ENCODE results near the gene SDK1.

- TF ChIP-seq, protein P1, sequence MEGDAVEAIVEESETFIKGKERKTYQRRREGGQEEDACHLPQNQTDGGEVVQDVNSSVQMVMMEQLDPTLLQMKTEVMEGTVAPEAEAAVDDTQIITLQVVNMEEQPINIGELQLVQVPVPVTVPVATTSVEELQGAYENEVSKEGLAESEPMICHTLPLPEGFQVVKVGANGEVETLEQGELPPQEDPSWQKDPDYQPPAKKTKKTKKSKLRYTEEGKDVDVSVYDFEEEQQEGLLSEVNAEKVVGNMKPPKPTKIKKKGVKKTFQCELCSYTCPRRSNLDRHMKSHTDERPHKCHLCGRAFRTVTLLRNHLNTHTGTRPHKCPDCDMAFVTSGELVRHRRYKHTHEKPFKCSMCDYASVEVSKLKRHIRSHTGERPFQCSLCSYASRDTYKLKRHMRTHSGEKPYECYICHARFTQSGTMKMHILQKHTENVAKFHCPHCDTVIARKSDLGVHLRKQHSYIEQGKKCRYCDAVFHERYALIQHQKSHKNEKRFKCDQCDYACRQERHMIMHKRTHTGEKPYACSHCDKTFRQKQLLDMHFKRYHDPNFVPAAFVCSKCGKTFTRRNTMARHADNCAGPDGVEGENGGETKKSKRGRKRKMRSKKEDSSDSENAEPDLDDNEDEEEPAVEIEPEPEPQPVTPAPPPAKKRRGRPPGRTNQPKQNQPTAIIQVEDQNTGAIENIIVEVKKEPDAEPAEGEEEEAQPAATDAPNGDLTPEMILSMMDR (conservative IDR thresholded peaks at IDR 0.05; ENCODE audit: low read length): no peak
- TF ChIP-seq EZH2phosphoT487 (IDR thresholded peaks at IDR 0.05; ENCODE audit: borderline replicate concordance, low read depth, low read length): no peak
These were observed 505.5 kb downstream of the SDK1 start for GRCh38 chr7:3806516-3806915.

All from OCI-LY7 (cell line).